HCT116 (cell line): ENCODE measurements around the gene SPEM3. TPM values are rescaled to one million over a fixed set of nuclear protein-coding genes. Genes with fewer than 3 reads are reported as not detected.

Experiments used
- ATAC-seq: fragments of 200-7000 bp; cut with Tn5 transposase; 2 replicates; pipeline ENCODE4 v1.9.1; 2020; ENCODE audit warnings: mild to moderate bottlenecking, moderate library complexity
- BruUV-seq: library from RNA; stranded (reverse); fragments of 400-500 nt; replicated peaks from 2 replicates; lab custom pipeline; 2021; lab: Mats Ljungman, UMichigan
- CTCF ChIA-PET: fragments of 300-600 bp; sonication (Branson Sonifier 250); formaldehyde crosslinking; loops from one replicate; lab custom pipeline; 2021; ENCODE audit warnings: antibody characterized with exemption; lab: Charles Lee
- POLR2A ChIA-PET: fragments of 300-600, 350-600 bp; sonication (Branson Sonifier 250); formaldehyde crosslinking; loops from one replicate; lab custom pipeline; 2021; ENCODE audit warnings: antibody characterized with exemption; lab: Charles Lee
- RAD21 ChIA-PET, 2 experiments: fragments of 300-600 bp; sonication (Branson Sonifier 250); formaldehyde crosslinking; loops; one replicate each; lab custom pipeline; 2023; ENCODE audit warnings: low total read pairs in 2 of 2; ENCODE audit not compliant: uncharacterized antibody in 2 of 2, unreplicated experiment in 2 of 2, low non-redundant PET in 1 of 2; lab: Charles Lee
- DNase-seq: peaks from one replicate; pipeline ENCODE4 v3.0.0-alpha.2; 2010; ENCODE audit warnings: low read depth, low spot score
- H2AFZ ChIP-seq: fragments of 200-600 bp; shearing (Covaris generic), sonication (generic); 2 replicates; pipeline ENCODE4 v1.6.1; 2017; ENCODE audit warnings: low read depth, mixed run types, mixed read lengths, antibody characterized with exemption, low read length; ENCODE audit not compliant: poor library complexity, severe bottlenecking
- H3K27ac ChIP-seq: 2 replicates; pipeline ENCODE4 v1.5.1; 2012; ENCODE audit warnings: low read depth, low read length
- H3K27me3 ChIP-seq: fragments of 200-600 bp; sonication (generic); 2 replicates; pipeline ENCODE4 v1.6.1; 2016; ENCODE audit warnings: mixed run types, low read length, mixed read lengths; ENCODE audit not compliant: insufficient read depth
- H3K36me3 ChIP-seq, 2 experiments: fragments of 200-500 bp in 1 of 2; fragments of 200-600 bp in 1 of 2; sonication (Bioruptor generic) in 1 of 2; sonication (generic) in 1 of 2; 2 replicates each; pipeline versions ENCODE4 v1.5.1 to v1.6.1; 2014 to 2016; ENCODE audit warnings: low read length in 2 of 2, inconsistent platforms in 1 of 2, mixed read lengths in 1 of 2, mixed run types in 1 of 2; ENCODE audit not compliant: insufficient read depth in 2 of 2, control insufficient read depth in 1 of 2
- H3K4me1 ChIP-seq, 2 experiments: fragments of 200-600 bp in 1 of 2; sonication (generic) in 1 of 2; 2 replicates each; pipeline versions ENCODE4 v1.5.1 to v1.6.1; 2012 to 2017; ENCODE audit warnings: low read length in 2 of 2, inconsistent platforms in 1 of 2, mild to moderate bottlenecking in 1 of 2, mixed read lengths in 1 of 2, mixed run types in 1 of 2, moderate library complexity in 1 of 2; ENCODE audit not compliant: insufficient read depth in 2 of 2, control insufficient read depth in 1 of 2
- H3K4me2 ChIP-seq: fragments of 200-600 bp; sonication (generic); 2 replicates; pipeline ENCODE4 v1.6.1; 2017; ENCODE audit warnings: mixed run types, low read length, mixed read lengths
- H3K4me3 ChIP-seq, 2 experiments: fragments of 200-600 bp in 1 of 2; sonication (generic) in 1 of 2; replicated peaks in 1 of 2; 2 replicates each; pipeline ENCODE4 v1.5.1; 2011 to 2016; ENCODE audit warnings: low read length in 2 of 2, control low read depth in 1 of 2, low read depth in 1 of 2, mild to moderate bottlenecking in 1 of 2, mixed read lengths in 1 of 2, mixed run types in 1 of 2
- H3K79me2 ChIP-seq: fragments of 200-600 bp; sonication (generic); 2 replicates; pipeline ENCODE4 v1.6.1; 2017; ENCODE audit warnings: mild to moderate bottlenecking, mixed run types, low read length, moderate library complexity, mixed read lengths; ENCODE audit not compliant: insufficient read depth
- H3K9ac ChIP-seq: fragments of 200-600 bp; sonication (generic); 2 replicates; pipeline ENCODE4 v1.6.1; 2016; ENCODE audit warnings: low read length, mixed read lengths
- H3K9me2 ChIP-seq: fragments of 200-600 bp; sonication (generic), shearing (Covaris generic); 2 replicates; pipeline ENCODE4 v1.6.1; 2017; ENCODE audit warnings: mixed run types, mild to moderate bottlenecking, moderate library complexity; ENCODE audit not compliant: insufficient read depth
- H3K9me3 ChIP-seq, 2 experiments: fragments of 200-500 bp in 1 of 2; fragments of 200-600 bp in 1 of 2; sonication (Bioruptor generic) in 1 of 2; sonication (generic) in 1 of 2; 2 replicates each; pipeline ENCODE4 v1.6.1; 2014 to 2017; ENCODE audit warnings: low read length in 2 of 2, mixed read lengths in 2 of 2, inconsistent platforms in 1 of 2, low read depth in 1 of 2, mild to moderate bottlenecking in 1 of 2, mixed run types in 1 of 2, moderate library complexity in 1 of 2; ENCODE audit not compliant: control insufficient read depth in 1 of 2, insufficient read depth in 1 of 2
- H4K20me1 ChIP-seq: fragments of 200-600 bp; sonication (generic), shearing (Covaris generic); 2 replicates; pipeline ENCODE4 v1.6.1; 2017; ENCODE audit warnings: mixed run types, mild to moderate bottlenecking, moderate library complexity; ENCODE audit not compliant: insufficient read depth
- CEBPB ChIP-seq: IDR thresholded peaks from 2 replicates; pipeline ENCODE4 v1.6.1; 2012; ENCODE audit warnings: low read depth
- ELF1 ChIP-seq: IDR thresholded peaks from 2 replicates; pipeline ENCODE4 v1.6.1; 2012; ENCODE audit warnings: low read depth, borderline replicate concordance
- EZH2 ChIP-seq: fragments of 200-600 bp; sonication (generic); IDR thresholded peaks from 2 replicates; pipeline ENCODE4 v1.6.1; 2017; ENCODE audit warnings: antibody characterized with exemption, mixed run types
- EZH2phosphoT487 ChIP-seq: fragments of 200-600 bp; IDR thresholded peaks from 2 replicates; pipeline ENCODE4 v1.6.1; 2018; ENCODE audit warnings: antibody characterized with exemption, borderline replicate concordance
- POLR2AphosphoS5 ChIP-seq: IDR thresholded peaks from 2 replicates; pipeline ENCODE4 v1.6.1; 2011; ENCODE audit warnings: mild to moderate bottlenecking, low read depth, low read length, moderate library complexity
- RAD21 ChIP-seq: IDR thresholded peaks from 2 replicates; pipeline ENCODE4 v1.6.1; 2012; ENCODE audit warnings: low read depth, mild to moderate bottlenecking
- TCF7L2 ChIP-seq: IDR thresholded peaks from 2 replicates; pipeline ENCODE4 v1.7.0; 2011; ENCODE audit warnings: borderline replicate concordance, inconsistent platforms; ENCODE audit not compliant: insufficient read depth, insufficient read length; ENCODE audit errors: extremely low read depth
- YY1 ChIP-seq: IDR thresholded peaks from 2 replicates; pipeline ENCODE4 v1.6.1; 2011; ENCODE audit warnings: low read length, low read depth, moderate library complexity, mild to moderate bottlenecking; ENCODE audit not compliant: insufficient replicate concordance; ENCODE audit errors: extremely low read depth
- ZFX ChIP-seq: fragments of 450-650 bp; IDR thresholded peaks from 2 replicates; pipeline ENCODE4 v1.6.1; 2017
- intact Hi-C: fragments of 100-400 bp; cut with micrococcal nuclease; formaldehyde crosslinking; loops from 2 replicates; pipeline ENCODE4 v1.10.0; 2022
- total RNA-seq: library from RNA; stranded (reverse); gene quantifications from one replicate; pipeline ENCODE4 v1.2.1, GENCODE V29; 2021; ENCODE audit not compliant: unreplicated experiment
- TF ChIP-seq, protein P1 (sequence below), 3 experiments: fragments of 200-600 bp in 1 of 3; sonication (generic) in 1 of 3; IDR thresholded peaks in 2 of 3; conservative IDR thresholded peaks in 1 of 3; 2 replicates each; pipeline ENCODE4 v1.5.1; 2012 to 2017; ENCODE audit warnings: low read depth in 2 of 3, low read length in 2 of 3, antibody characterized with exemption in 1 of 3, borderline replicate concordance in 1 of 3, control low read depth in 1 of 3, mild to moderate bottlenecking in 1 of 3, mixed read lengths in 1 of 3, mixed run types in 1 of 3, moderate library complexity in 1 of 3; ENCODE audit not compliant: insufficient read depth in 1 of 3
- TF ChIP-seq, protein P2 (sequence below): IDR thresholded peaks from 2 replicates; pipeline ENCODE4 v1.6.1; 2012; ENCODE audit warnings: low read depth
- TF ChIP-seq, protein P3 (sequence below): IDR thresholded peaks from 2 replicates; pipeline ENCODE4 v1.6.1; 2012
- TF ChIP-seq, protein P4 (sequence below): IDR thresholded peaks from 2 replicates; pipeline ENCODE4 v1.6.1; 2011; ENCODE audit warnings: mild to moderate bottlenecking, low read length, moderate library complexity; ENCODE audit not compliant: insufficient replicate concordance; ENCODE audit errors: extremely low read depth
- TF ChIP-seq, protein P5 (sequence below): IDR thresholded peaks from 2 replicates; pipeline ENCODE4 v1.6.1; 2012

The SPEM3 gene
- total RNA-seq, 1 experiment from 2014 or later: not detected

DNA sequence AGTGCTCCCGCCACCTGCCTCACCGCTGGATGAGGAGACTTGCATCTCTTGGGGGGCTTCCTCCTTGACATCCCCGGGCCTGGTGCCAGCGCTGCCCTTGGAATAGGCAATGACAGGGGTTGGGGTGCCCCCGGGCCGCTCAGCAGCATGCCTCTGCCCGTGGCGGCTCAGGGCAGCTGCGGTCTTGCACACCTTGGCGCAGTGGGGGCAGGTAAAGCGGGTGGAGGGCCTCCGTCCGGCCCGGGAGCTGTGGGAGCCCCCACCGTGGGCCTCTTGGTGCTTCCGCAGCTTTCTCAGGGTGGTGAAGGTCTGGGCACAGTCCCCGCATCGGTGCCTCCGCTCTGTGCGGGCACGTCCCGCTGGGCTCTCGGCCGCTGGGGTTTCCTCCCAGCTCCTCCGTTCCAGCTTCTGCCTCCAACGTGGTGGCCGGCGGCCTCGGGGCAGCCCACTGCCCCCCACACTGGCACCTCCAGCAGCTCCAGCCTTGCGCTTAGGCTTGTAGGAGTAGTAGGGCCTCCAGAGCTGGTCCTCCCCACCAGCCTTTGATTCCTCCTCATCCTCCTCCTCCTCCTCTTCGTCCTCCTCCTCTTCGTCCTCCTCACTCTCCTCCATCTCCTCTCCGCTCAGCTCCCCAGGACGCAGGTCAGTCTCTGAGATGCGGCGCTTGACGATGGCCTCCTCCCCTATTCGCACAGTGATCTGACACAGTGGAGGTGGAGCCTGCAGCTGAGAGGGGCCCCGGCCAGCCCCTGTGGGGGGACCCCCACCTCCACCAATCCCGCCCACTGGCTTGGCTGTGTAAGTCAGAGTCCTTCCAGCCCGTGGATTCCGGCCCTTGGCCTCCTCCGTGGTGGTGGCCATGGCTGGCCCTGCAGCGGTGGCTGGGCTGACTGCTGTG is 34.1 kb downstream of the SPEM3 start (continued):
- TF ChIP-seq, protein P1, sequence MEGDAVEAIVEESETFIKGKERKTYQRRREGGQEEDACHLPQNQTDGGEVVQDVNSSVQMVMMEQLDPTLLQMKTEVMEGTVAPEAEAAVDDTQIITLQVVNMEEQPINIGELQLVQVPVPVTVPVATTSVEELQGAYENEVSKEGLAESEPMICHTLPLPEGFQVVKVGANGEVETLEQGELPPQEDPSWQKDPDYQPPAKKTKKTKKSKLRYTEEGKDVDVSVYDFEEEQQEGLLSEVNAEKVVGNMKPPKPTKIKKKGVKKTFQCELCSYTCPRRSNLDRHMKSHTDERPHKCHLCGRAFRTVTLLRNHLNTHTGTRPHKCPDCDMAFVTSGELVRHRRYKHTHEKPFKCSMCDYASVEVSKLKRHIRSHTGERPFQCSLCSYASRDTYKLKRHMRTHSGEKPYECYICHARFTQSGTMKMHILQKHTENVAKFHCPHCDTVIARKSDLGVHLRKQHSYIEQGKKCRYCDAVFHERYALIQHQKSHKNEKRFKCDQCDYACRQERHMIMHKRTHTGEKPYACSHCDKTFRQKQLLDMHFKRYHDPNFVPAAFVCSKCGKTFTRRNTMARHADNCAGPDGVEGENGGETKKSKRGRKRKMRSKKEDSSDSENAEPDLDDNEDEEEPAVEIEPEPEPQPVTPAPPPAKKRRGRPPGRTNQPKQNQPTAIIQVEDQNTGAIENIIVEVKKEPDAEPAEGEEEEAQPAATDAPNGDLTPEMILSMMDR (IDR thresholded peaks at IDR 0.05 in 2 of 3, conservative IDR thresholded peaks at IDR 0.05 in 1 of 3; ENCODE audit: borderline replicate concordance in 1 of 3, insufficient read depth in 1 of 3, low read depth in 2 of 3, low read length in 2 of 3): no peak
- no peak for TF ChIP-seq ZFX
- TF ChIP-seq, all 23 proteins: peak for 0

DNA sequence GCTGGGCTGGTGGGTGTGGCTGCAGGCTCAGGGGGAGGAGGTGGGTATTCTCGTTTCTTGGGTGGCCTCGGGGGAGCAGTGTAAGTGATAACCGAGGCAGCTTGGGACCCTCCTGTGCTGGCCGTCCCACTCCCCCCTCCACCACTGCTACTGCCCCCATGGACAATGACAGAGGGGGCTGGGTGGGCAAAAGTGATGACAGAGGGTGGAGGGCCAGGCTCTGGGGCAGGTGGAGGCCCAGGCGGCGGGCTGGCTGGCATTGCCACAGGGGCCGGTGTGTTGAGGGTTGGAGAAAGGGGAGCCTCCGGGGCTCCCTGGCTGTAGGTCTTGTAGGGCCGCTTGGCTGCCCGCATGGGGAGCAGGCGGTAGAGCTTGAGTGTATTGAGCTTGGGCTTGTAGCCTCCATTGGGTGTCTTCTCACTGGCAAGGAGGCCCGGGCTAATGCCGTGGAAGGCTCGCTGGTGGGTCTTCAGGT is 34.8 kb downstream of the SPEM3 start:
- no peaks in the 10 kb centered on the region for H3K27me3 ChIP-seq
- peaks cover 0 to 10% of the 10 kb centered on the region in 2 experiments; a peak in 2 of 4 replicates for H3K4me1 ChIP-seq
- DNase-seq: no peak
- H3K9me2 ChIP-seq: no peaks in the 10 kb centered on the region
- ChIA-PET POLR2A (no interaction called here), RAD21 (no interaction called here), CTCF (no interaction called here)
- TF ChIP-seq, protein P2, sequence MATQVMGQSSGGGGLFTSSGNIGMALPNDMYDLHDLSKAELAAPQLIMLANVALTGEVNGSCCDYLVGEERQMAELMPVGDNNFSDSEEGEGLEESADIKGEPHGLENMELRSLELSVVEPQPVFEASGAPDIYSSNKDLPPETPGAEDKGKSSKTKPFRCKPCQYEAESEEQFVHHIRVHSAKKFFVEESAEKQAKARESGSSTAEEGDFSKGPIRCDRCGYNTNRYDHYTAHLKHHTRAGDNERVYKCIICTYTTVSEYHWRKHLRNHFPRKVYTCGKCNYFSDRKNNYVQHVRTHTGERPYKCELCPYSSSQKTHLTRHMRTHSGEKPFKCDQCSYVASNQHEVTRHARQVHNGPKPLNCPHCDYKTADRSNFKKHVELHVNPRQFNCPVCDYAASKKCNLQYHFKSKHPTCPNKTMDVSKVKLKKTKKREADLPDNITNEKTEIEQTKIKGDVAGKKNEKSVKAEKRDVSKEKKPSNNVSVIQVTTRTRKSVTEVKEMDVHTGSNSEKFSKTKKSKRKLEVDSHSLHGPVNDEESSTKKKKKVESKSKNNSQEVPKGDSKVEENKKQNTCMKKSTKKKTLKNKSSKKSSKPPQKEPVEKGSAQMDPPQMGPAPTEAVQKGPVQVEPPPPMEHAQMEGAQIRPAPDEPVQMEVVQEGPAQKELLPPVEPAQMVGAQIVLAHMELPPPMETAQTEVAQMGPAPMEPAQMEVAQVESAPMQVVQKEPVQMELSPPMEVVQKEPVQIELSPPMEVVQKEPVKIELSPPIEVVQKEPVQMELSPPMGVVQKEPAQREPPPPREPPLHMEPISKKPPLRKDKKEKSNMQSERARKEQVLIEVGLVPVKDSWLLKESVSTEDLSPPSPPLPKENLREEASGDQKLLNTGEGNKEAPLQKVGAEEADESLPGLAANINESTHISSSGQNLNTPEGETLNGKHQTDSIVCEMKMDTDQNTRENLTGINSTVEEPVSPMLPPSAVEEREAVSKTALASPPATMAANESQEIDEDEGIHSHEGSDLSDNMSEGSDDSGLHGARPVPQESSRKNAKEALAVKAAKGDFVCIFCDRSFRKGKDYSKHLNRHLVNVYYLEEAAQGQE: no peak
- TF ChIP-seq ZFX (no peak), POLR2AphosphoS5 (no peak), ELF1 (no peak), RAD21 (no peak), EZH2phosphoT487 (no peak), EZH2 (no peak), CEBPB (no peak), TCF7L2 (no peak), YY1 (no peak)
- TF ChIP-seq, protein P3, sequence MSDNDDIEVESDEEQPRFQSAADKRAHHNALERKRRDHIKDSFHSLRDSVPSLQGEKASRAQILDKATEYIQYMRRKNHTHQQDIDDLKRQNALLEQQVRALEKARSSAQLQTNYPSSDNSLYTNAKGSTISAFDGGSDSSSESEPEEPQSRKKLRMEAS: no peak
- TF ChIP-seq, protein P4, sequence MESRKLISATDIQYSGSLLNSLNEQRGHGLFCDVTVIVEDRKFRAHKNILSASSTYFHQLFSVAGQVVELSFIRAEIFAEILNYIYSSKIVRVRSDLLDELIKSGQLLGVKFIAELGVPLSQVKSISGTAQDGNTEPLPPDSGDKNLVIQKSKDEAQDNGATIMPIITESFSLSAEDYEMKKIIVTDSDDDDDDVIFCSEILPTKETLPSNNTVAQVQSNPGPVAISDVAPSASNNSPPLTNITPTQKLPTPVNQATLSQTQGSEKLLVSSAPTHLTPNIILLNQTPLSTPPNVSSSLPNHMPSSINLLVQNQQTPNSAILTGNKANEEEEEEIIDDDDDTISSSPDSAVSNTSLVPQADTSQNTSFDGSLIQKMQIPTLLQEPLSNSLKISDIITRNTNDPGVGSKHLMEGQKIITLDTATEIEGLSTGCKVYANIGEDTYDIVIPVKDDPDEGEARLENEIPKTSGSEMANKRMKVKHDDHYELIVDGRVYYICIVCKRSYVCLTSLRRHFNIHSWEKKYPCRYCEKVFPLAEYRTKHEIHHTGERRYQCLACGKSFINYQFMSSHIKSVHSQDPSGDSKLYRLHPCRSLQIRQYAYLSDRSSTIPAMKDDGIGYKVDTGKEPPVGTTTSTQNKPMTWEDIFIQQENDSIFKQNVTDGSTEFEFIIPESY: no peak
- TF ChIP-seq, protein P5, sequence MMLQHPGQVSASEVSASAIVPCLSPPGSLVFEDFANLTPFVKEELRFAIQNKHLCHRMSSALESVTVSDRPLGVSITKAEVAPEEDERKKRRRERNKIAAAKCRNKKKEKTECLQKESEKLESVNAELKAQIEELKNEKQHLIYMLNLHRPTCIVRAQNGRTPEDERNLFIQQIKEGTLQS: no peak
- no peaks in the 10 kb centered on the region; a peak in 2 of 4 replicates for H3K36me3 ChIP-seq
- ATAC-seq: no peak
- intact Hi-C loops: no loop called here
- BruUV-seq: no TSS peak
- no peak overlapping the region for H3K9ac ChIP-seq
- H3K4me2 ChIP-seq: no peak overlapping the region
- no peak overlapping the region for H2AFZ ChIP-seq
- no peak overlapping the region for H3K27ac ChIP-seq
- H4K20me1 ChIP-seq: no peaks in the 10 kb centered on the region
- no peaks in the 10 kb centered on the region for H3K9me3 ChIP-seq
- H3K4me3 ChIP-seq: no peak overlapping the region
- H3K79me2 ChIP-seq: no peaks in the 10 kb centered on the region
